IMR-90 (cell line): Measurements from ENCODE around the gene HTR3C. TPM values are rescaled to one million over a fixed set of nuclear protein-coding genes. Genes with fewer than 3 reads are reported as not detected.

Experiments
- ATAC-seq: fragments of 200-7000 bp; cut with Tn5 transposase; 2 replicates; pipeline ENCODE4 v1.9.1; 2020; ENCODE audit warnings: low read depth, mild to moderate bottlenecking, moderate library complexity
- BruUV-seq: library from RNA; stranded (reverse); fragments of 400-500 nt; replicated peaks from 2 replicates; lab custom pipeline; 2021; lab: Mats Ljungman, UMichigan
- CTCF ChIA-PET: fragments of 300-600 bp; formaldehyde crosslinking; extraction: SDS; loops from one replicate; lab custom pipeline; 2021; ENCODE audit warnings: antibody characterized with exemption; lab: Yijun Ruan, JAX
- POLR2A ChIA-PET: fragments of 300-600 bp; sonication (Branson Sonifier 250); formaldehyde crosslinking; loops from one replicate; lab custom pipeline; 2022; ENCODE audit warnings: antibody characterized with exemption; ENCODE audit not compliant: unreplicated experiment; lab: Charles Lee
- DNase-seq: peaks from one replicate; pipeline ENCODE4 v3.0.0; 2013
- H2AFZ ChIP-seq: replicated peaks from 2 replicates; pipeline ENCODE3; 2013; ENCODE audit warnings: low read length, mild to moderate bottlenecking; ENCODE audit not compliant: poor library complexity
- H2AK5ac ChIP-seq: 2 replicates; pipeline ENCODE4 v1.6.1; 2013; ENCODE audit warnings: low read depth, low read length, inconsistent platforms
- H2AK9ac ChIP-seq: replicated peaks from 2 replicates; pipeline ENCODE3; 2013; ENCODE audit warnings: mild to moderate bottlenecking, low read depth, low read length, moderate library complexity; ENCODE audit not compliant: poor library complexity
- H2BK120ac ChIP-seq: 2 replicates; pipeline ENCODE4 v1.6.1; 2013; ENCODE audit warnings: low read depth, low read length, inconsistent platforms
- H2BK15ac ChIP-seq: 3 replicates; pipeline ENCODE4 v1.6.1; 2013; ENCODE audit warnings: low read depth, low read length, inconsistent platforms
- H2BK20ac ChIP-seq: 2 replicates; pipeline ENCODE4 v1.6.1; 2013; ENCODE audit warnings: low read depth, mild to moderate bottlenecking, inconsistent platforms, low read length, moderate library complexity
- H2BK5ac ChIP-seq: 2 replicates; pipeline ENCODE4 v1.6.1; 2013; ENCODE audit warnings: mild to moderate bottlenecking, low read depth, low read length, inconsistent platforms; ENCODE audit not compliant: poor library complexity, severe bottlenecking
- H3K14ac ChIP-seq: replicated peaks from 2 replicates; pipeline ENCODE4 v1.6.1; 2013; ENCODE audit warnings: low read depth, low read length, inconsistent platforms
- H3K18ac ChIP-seq: 2 replicates; pipeline ENCODE4 v1.6.1; 2013; ENCODE audit warnings: low read depth, low read length, control low read depth
- H3K23ac ChIP-seq: 2 replicates; pipeline ENCODE4 v1.6.1; 2013; ENCODE audit warnings: low read depth, low read length, inconsistent platforms
- H3K27ac ChIP-seq: 2 replicates; pipeline ENCODE4 v1.5.1; 2013; ENCODE audit warnings: mild to moderate bottlenecking, control low read depth, low read length; ENCODE audit not compliant: insufficient read depth
- H3K27me3 ChIP-seq: 2 replicates; pipeline ENCODE4 v1.6.1; 2013; ENCODE audit warnings: low read length; ENCODE audit not compliant: control insufficient read depth, insufficient read depth
- H3K36me3 ChIP-seq: 2 replicates; pipeline ENCODE4 v1.6.1; 2013; ENCODE audit warnings: low read length, mixed read lengths; ENCODE audit not compliant: control insufficient read depth, insufficient read depth
- H3K4ac ChIP-seq: 2 replicates; pipeline ENCODE4 v1.6.1; 2013; ENCODE audit warnings: low read depth, low read length, inconsistent platforms
- H3K4me1 ChIP-seq: 2 replicates; pipeline ENCODE4 v1.6.1; 2013; ENCODE audit warnings: low read length, mixed read lengths; ENCODE audit not compliant: control insufficient read depth, insufficient read depth
- H3K4me2 ChIP-seq: 2 replicates; pipeline ENCODE4 v1.6.1; 2013; ENCODE audit warnings: low read depth, mild to moderate bottlenecking, control low read depth, low read length, moderate library complexity
- H3K4me3 ChIP-seq: 2 replicates; pipeline ENCODE4 v1.5.1; 2013; ENCODE audit warnings: low read depth, mild to moderate bottlenecking, control low read depth, low read length, moderate library complexity; ENCODE audit not compliant: insufficient read depth
- H3K56ac ChIP-seq: 2 replicates; pipeline ENCODE4 v1.6.1; 2013; ENCODE audit warnings: low read length, inconsistent platforms; ENCODE audit not compliant: insufficient read depth; ENCODE audit errors: extremely low read depth
- H3K79me1 ChIP-seq, 2 experiments: 2 replicates each; pipeline ENCODE4 v1.6.1; 2013; ENCODE audit warnings: low read length in 2 of 2, inconsistent platforms in 1 of 2, low read depth in 1 of 2
- H3K9ac ChIP-seq: 2 replicates; pipeline ENCODE4 v1.6.1; 2013; ENCODE audit warnings: low read depth, low read length, control low read depth
- H3K9me1 ChIP-seq: 2 replicates; pipeline ENCODE4 v1.6.1; 2013; ENCODE audit warnings: low read length, inconsistent platforms; ENCODE audit not compliant: insufficient read depth
- H3K9me3 ChIP-seq: 2 replicates; pipeline ENCODE4 v1.6.1; 2013; ENCODE audit warnings: low read length; ENCODE audit not compliant: control insufficient read depth, insufficient read depth
- H4K20me1 ChIP-seq: 2 replicates; pipeline ENCODE4 v1.6.1; 2013; ENCODE audit warnings: low read length, inconsistent platforms; ENCODE audit not compliant: insufficient read depth
- H4K5ac ChIP-seq: 2 replicates; pipeline ENCODE4 v1.6.1; 2013; ENCODE audit warnings: mild to moderate bottlenecking, low read depth, low read length, control low read depth
- H4K8ac ChIP-seq, 2 experiments: 2 replicates each; pipeline ENCODE4 v1.6.1; 2013; ENCODE audit warnings: low read depth in 2 of 2, low read length in 2 of 2, control low read depth in 1 of 2, inconsistent platforms in 1 of 2
- H4K91ac ChIP-seq: 2 replicates; pipeline ENCODE4 v1.6.1; 2013; ENCODE audit warnings: low read depth, low read length, inconsistent platforms; ENCODE audit not compliant: insufficient read depth
- BHLHE40 ChIP-seq: fragments of 150-350 bp; IDR thresholded peaks from 2 replicates; pipeline ENCODE4 v1.6.1; 2016; ENCODE audit warnings: mild to moderate bottlenecking, low read depth, low read length
- CEBPB ChIP-seq: IDR thresholded peaks from 2 replicates; pipeline ENCODE4 v1.6.1; 2012; ENCODE audit warnings: low read depth, low read length, improper control_type of control experiment
- CHD1 ChIP-seq: IDR thresholded peaks from 2 replicates; pipeline ENCODE4 v1.6.1; 2012; ENCODE audit warnings: low read depth, low read length, improper control_type of control experiment
- CTCF ChIP-seq: conservative IDR thresholded peaks from 2 replicates; pipeline ENCODE4 v1.5.1; 2012; ENCODE audit warnings: mild to moderate bottlenecking, low read depth, low read length, improper control_type of control experiment
- ELK1 ChIP-seq: fragments of 150-350 bp; IDR thresholded peaks from 2 replicates; pipeline ENCODE4 v1.6.1; 2016; ENCODE audit warnings: low read depth, mild to moderate bottlenecking, low read length, moderate library complexity, borderline replicate concordance
- FOS ChIP-seq: fragments of 150-350 bp; IDR thresholded peaks from 2 replicates; pipeline ENCODE4 v1.6.1; 2016; ENCODE audit warnings: low read depth, low read length
- MAFK ChIP-seq: IDR thresholded peaks from 2 replicates; pipeline ENCODE4 v1.6.1; 2012; ENCODE audit warnings: low read depth, low read length, improper control_type of control experiment
- MAZ ChIP-seq: IDR thresholded peaks from 2 replicates; pipeline ENCODE4 v1.6.1; 2012; ENCODE audit warnings: low read depth, mild to moderate bottlenecking, low read length, improper control_type of control experiment, moderate library complexity, borderline replicate concordance
- MXI1 ChIP-seq: IDR thresholded peaks from 2 replicates; pipeline ENCODE4 v1.6.1; 2012; ENCODE audit warnings: low read depth, mild to moderate bottlenecking, low read length, moderate library complexity, borderline replicate concordance
- NFE2L2 ChIP-seq: fragments of 150-350 bp; IDR thresholded peaks from 2 replicates; pipeline ENCODE4 v1.6.1; 2016; ENCODE audit warnings: low read depth, mild to moderate bottlenecking, low read length
- POLR2A ChIP-seq: IDR thresholded peaks from 2 replicates; pipeline ENCODE4 v1.6.1; 2012; ENCODE audit warnings: mild to moderate bottlenecking, low read depth, low read length
- RAD21 ChIP-seq: IDR thresholded peaks from 2 replicates; pipeline ENCODE4 v1.6.1; 2012; ENCODE audit warnings: low read length, improper control_type of control experiment
- RCOR1 ChIP-seq: IDR thresholded peaks from 2 replicates; pipeline ENCODE4 v1.6.1; 2012; ENCODE audit warnings: mild to moderate bottlenecking, low read length, improper control_type of control experiment; ENCODE audit not compliant: insufficient replicate concordance
- RFX5 ChIP-seq: IDR thresholded peaks from 2 replicates; pipeline ENCODE4 v1.8.0; 2012; ENCODE audit warnings: low read depth, mild to moderate bottlenecking, low read length, moderate library complexity
- SMC3 ChIP-seq: fragments of 150-350 bp; IDR thresholded peaks from 2 replicates; pipeline ENCODE4 v1.6.1; 2016; ENCODE audit warnings: low read depth, mild to moderate bottlenecking, antibody characterized with exemption, low read length, moderate library complexity
- USF2 ChIP-seq: fragments of 150-350 bp; IDR thresholded peaks from 2 replicates; pipeline ENCODE4 v1.6.1; 2017; ENCODE audit warnings: mild to moderate bottlenecking, antibody characterized with exemption, low read length, low read depth
- WGBS, 2 experiments: methylation state at CpG; one replicate each; pipeline versions ENCODE4 v1.1.5 to v1.1.7; 2013; ENCODE audit warnings: missing lambda C conversion rate in 2 of 2; ENCODE audit not compliant: insufficient read length in 1 of 2; ENCODE audit errors: extremely low coverage in 2 of 2; 5-methylcytosine and 5-hydroxymethylcytosine counted together
- dilution Hi-C: fragments of 300-500 bp; cut with HindIII; formaldehyde crosslinking; loops from one replicate; pipeline ENCODE4 v1.14.3; 2018; ENCODE audit warnings: low sequenced_read_pairs; ENCODE audit not compliant: unreplicated experiment
- in situ Hi-C: fragments of 300-500 bp; cut with MboI; formaldehyde crosslinking; loops from 3 replicates; pipeline ENCODE4 v1.14.3; 2019; ENCODE audit warnings: low sequenced_read_pairs, inconsistent platforms, mixed read lengths
- intact Hi-C: fragments of 100-400 bp; cut with micrococcal nuclease; formaldehyde crosslinking; loops from 2 replicates; pipeline ENCODE4 v1.10.0; 2022
- polyA plus RNA-seq, 3 experiments: library from polyadenylated mRNA; depleted of rRNA; stranded (reverse); fragments of >200 nt; gene quantifications; 2 replicates each; pipeline ENCODE4 v1.2.3, GENCODE V29; 2012; ENCODE audit warnings: low replicate concordance in 1 of 3
- total RNA-seq: library from RNA; depleted of rRNA; stranded (reverse); fragments of >200 nt; gene quantifications from 2 replicates; pipeline ENCODE4 v1.2.3, GENCODE V29; 2012

Gene HTR3C
- total and polyA plus RNA-seq, 2 of the 4 experiments (the other 2 are of a cell fraction), result not detected

- H3K14ac ChIP-seq, result no peak overlapping the region
- no peak overlapping the region for H3K4me2 ChIP-seq
- H2AK9ac ChIP-seq, result no peak overlapping the region
- no peaks in the 10 kb centered on the region for H3K36me3 ChIP-seq
- POLR2A ChIA-PET, result no interaction called here
- H2BK120ac ChIP-seq, result no peak overlapping the region
- H3K79me1 ChIP-seq, result no peaks in the 10 kb centered on the region
- no peak overlapping the region for H2BK15ac ChIP-seq
- peak; percentile 47 for DNase-seq
- no peaks in the 10 kb centered on the region for H4K20me1 ChIP-seq
- H3K27ac ChIP-seq, result no peak overlapping the region
- H4K8ac ChIP-seq, result no peak overlapping the region
- CTCF ChIA-PET, result interaction anchor here (1.0 kb wide), 2 partner anchors 17 to 193 kb away, joined by 3 to 4 read pairs; no protein-coding TSS in a partner anchor
- no peaks in the 10 kb centered on the region for H3K9me1 ChIP-seq
- no peaks in the 10 kb centered on the region for H3K9me3 ChIP-seq
- TF ChIP-seq ELK1 (no peak), MXI1 (no peak), SMC3 (peak; percentile 43), CTCF (peak; percentile 47), RCOR1 (no peak), MAFK (no peak), RFX5 (no peak), FOS (no peak), POLR2A (no peak), USF2 (no peak), BHLHE40 (no peak), RAD21 (peak; percentile 61), MAZ (no peak), CEBPB (no peak), NFE2L2 (no peak), CHD1 (no peak)
- H3K56ac ChIP-seq, result no peak overlapping the region
- WGBS, 2 experiments, result no CpG with 5 or more reads among the region's 3 CpGs
- no peak overlapping the region for H2AK5ac ChIP-seq
- H4K5ac ChIP-seq, result no peak overlapping the region
- peak overlapping the region; percentile 24 for H2AFZ ChIP-seq
- no peak overlapping the region for H3K4me3 ChIP-seq
- H2BK20ac ChIP-seq, result no peak overlapping the region
- in situ Hi-C loops, result no loop called here
- peaks cover 31% of the 10 kb centered on the region for H3K27me3 ChIP-seq
- H3K18ac ChIP-seq, result no peak overlapping the region
- no peak overlapping the region for H3K9ac ChIP-seq
- H2BK5ac ChIP-seq, result no peak overlapping the region
- dilution Hi-C loops, result no loop called here
- H3K4ac ChIP-seq, result no peak overlapping the region
- no peak overlapping the region for H4K91ac ChIP-seq
- BruUV-seq, result no TSS peak
- no peaks in the 10 kb centered on the region for H3K4me1 ChIP-seq
- intact Hi-C loops, result no loop called here
- no peak overlapping the region for H3K23ac ChIP-seq
- peak; percentile 84 for ATAC-seq
Observed at GRCh38 chr3:184040010-184040409, 12.8 kb upstream of the HTR3C start.
